Measurements from ENCODE around the gene FSTL5. TPM values are rescaled to one million over a fixed set of nuclear protein-coding genes. Genes with fewer than 3 reads are reported as not detected.

Gene FSTL5
- total and polyA plus RNA-seq, 9 of the 15 experiments (the other 6 are each of a cell fraction or from before 2014, with no cell fraction given) = 0.09 to 3.1 (median 0.50) TPM; not detected in 1

GRCh38 chr4:161657616-161658015 lies 506.2 kb downstream of the FSTL5 start:
- Histone ChIP-seq H3K4me1 (replicated peaks in 1 of 2; ENCODE audit: control insufficient read depth in 2 of 2, insufficient read depth in 2 of 2, low read length in 2 of 2) (no peaks in the 10 kb centered on the region), H2AFZ (ENCODE audit: low read depth, low read length) (no peak overlapping the region), H3K4me2 (ENCODE audit: insufficient read depth, low read length) (no peak overlapping the region), H3K36me3 (ENCODE audit: control insufficient read depth, insufficient read depth, low read length) (no peaks in the 10 kb centered on the region), H3K27ac (ENCODE audit: extremely low read depth, low read depth, low read length) (no peak overlapping the region), H4K20me1 (replicated peaks; ENCODE audit: control insufficient read depth, insufficient read depth, low read length) (no peaks in the 10 kb centered on the region), H3K9me3 (replicated peaks; ENCODE audit: control insufficient read depth, insufficient read depth, low read depth, low read length) (no peaks in the 10 kb centered on the region), H3K9ac (ENCODE audit: insufficient read depth in 1 of 2, low read depth in 2 of 2, low read length in 2 of 2) (no peak overlapping the region), H3K4me3 (no peak overlapping the region), H3K27me3 (ENCODE audit: control insufficient read depth in 2 of 2, insufficient read depth in 2 of 2, low read length in 2 of 2) (no peaks in the 10 kb centered on the region), H3K79me2 (ENCODE audit: control insufficient read depth, insufficient read depth, low read length) (no peaks in the 10 kb centered on the region), H3K9me1 (ENCODE audit: control insufficient read depth, insufficient read depth, low read length) (no peaks in the 10 kb centered on the region)
- WGBS (ENCODE audit: insufficient coverage, low coverage, missing lambda C conversion rate) = no CpG with 5 or more reads among the region's 3 CpGs
- ChIA-PET POLR2A (no interaction called here), CTCF (ENCODE audit: low intra/inter-chr PET ratio) (no interaction called here)
- FAIRE-seq (no peak), ATAC-seq (no peak), DNase-seq (ENCODE audit: extremely low read depth in 1 of 4, low spot score in 3 of 4) (no peak)
- BruUV-seq (replicated peaks) = no TSS peak
- intact Hi-C loops (cut with micrococcal nuclease) (no loop called here), in situ Hi-C loops (cut with MboI) (no loop called here)
- no peak for TF ChIP-seq HNRNPUL1 (IDR thresholded peaks at IDR 0.05; ENCODE audit: low read length)
- TF ChIP-seq IRF9 (tag; IDR thresholded peaks at IDR 0.05) = no peak
- TF ChIP-seq NR1H2 (CRISPR knock-in tag; IDR thresholded peaks at IDR 0.05) = no peak
- TF ChIP-seq POLR2AphosphoS2 (IDR thresholded peaks at IDR 0.05; ENCODE audit: low read length) = no peak
- TF ChIP-seq ZNF592 (IDR thresholded peaks at IDR 0.05) = no peak
- TF ChIP-seq GMEB1 (CRISPR knock-in tag; IDR thresholded peaks at IDR 0.05) = no peak
- no peak for TF ChIP-seq ZNF133 (CRISPR knock-in tag; IDR thresholded peaks at IDR 0.05)
- TF ChIP-seq PTTG1 (tag; IDR thresholded peaks at IDR 0.05; ENCODE audit: low read depth) = no peak
- no peak for TF ChIP-seq DMBX1 (CRISPR knock-in tag; IDR thresholded peaks at IDR 0.05; ENCODE audit: borderline replicate concordance)
- TF ChIP-seq POLR3A (IDR thresholded peaks at IDR 0.05; ENCODE audit: borderline replicate concordance, extremely low read depth, insufficient read depth, insufficient read length) = no peak
- no peak for TF ChIP-seq PRMT5 (CRISPR knock-in tag; IDR thresholded peaks at IDR 0.05)
- TF ChIP-seq ARID4B (CRISPR knock-in tag; IDR thresholded peaks at IDR 0.05) = no peak
